MM.1S (cell line): ENCODE measurements around the gene CES4A.
"Not testable (repeated sequence)": the region's sequence is repeated elsewhere in the genome, so short reads cannot be mapped to it uniquely, and the experiment has no call there.

Experiments
- DNase-seq: peaks from one replicate; pipeline ENCODE4 v3.0.0-alpha.2; 2015
- H2AFZ ChIP-seq: fragments of 300-600 bp; sonication (generic); 2 replicates; pipeline ENCODE4 v1.6.0; 2016; ENCODE audit warnings: antibody characterized with exemption, low read length
- H3F3A ChIP-seq: fragments of 300-600 bp; sonication (generic); 2 replicates; pipeline ENCODE4 v1.6.1; 2016; ENCODE audit warnings: mild to moderate bottlenecking, antibody characterized with exemption, low read length, moderate library complexity, mixed read lengths; ENCODE audit not compliant: insufficient read depth
- H3K27ac ChIP-seq: fragments of 300-600 bp; sonication (generic); 2 replicates; pipeline ENCODE4 v1.5.1; 2016; ENCODE audit warnings: mild to moderate bottlenecking, low read length
- H3K27me3 ChIP-seq: fragments of 300-600 bp; sonication (generic); replicated peaks from 2 replicates; pipeline ENCODE4 v1.6.0; 2016; ENCODE audit warnings: low read length; ENCODE audit not compliant: insufficient read depth
- H3K36me3 ChIP-seq: fragments of 300-600 bp; sonication (generic); replicated peaks from 2 replicates; pipeline ENCODE4 v1.6.1; 2016; ENCODE audit warnings: mild to moderate bottlenecking, low read length, mixed read lengths; ENCODE audit not compliant: insufficient read depth
- H3K4me1 ChIP-seq: fragments of 300-600 bp; sonication (generic); 2 replicates; pipeline ENCODE4 v1.6.1; 2016; ENCODE audit warnings: low read length, mixed read lengths
- H3K4me2 ChIP-seq: fragments of 300-600 bp; sonication (generic); 2 replicates; pipeline ENCODE4 v1.6.0; 2016; ENCODE audit warnings: low read depth, low read length
- H3K4me3 ChIP-seq: fragments of 300-600 bp; sonication (generic); 2 replicates; pipeline ENCODE4 v1.5.1; 2016; ENCODE audit warnings: low read length, mixed read lengths
- H3K79me2 ChIP-seq: fragments of 300-600 bp; sonication (generic); 2 replicates; pipeline ENCODE4 v1.6.1; 2016; ENCODE audit warnings: mixed run types, low read length, mixed read lengths
- H3K9ac ChIP-seq: fragments of 300-600 bp; sonication (generic); 2 replicates; pipeline ENCODE4 v1.6.1; 2016; ENCODE audit warnings: low read length, mixed read lengths
- H3K9me2 ChIP-seq: fragments of 300-600 bp; sonication (generic); replicated peaks from 2 replicates; pipeline ENCODE4 v1.6.1; 2016; ENCODE audit warnings: mild to moderate bottlenecking, low read length, mixed read lengths; ENCODE audit not compliant: insufficient read depth
- H3K9me3 ChIP-seq: fragments of 300-600 bp; sonication (generic); replicated peaks from 2 replicates; pipeline ENCODE4 v1.6.1; 2016; ENCODE audit warnings: mild to moderate bottlenecking, low read length, mixed read lengths; ENCODE audit not compliant: insufficient read depth
- H4K20me1 ChIP-seq: fragments of 300-600 bp; sonication (generic); 2 replicates; pipeline ENCODE4 v1.6.1; 2016; ENCODE audit warnings: mild to moderate bottlenecking, low read length, moderate library complexity, mixed read lengths; ENCODE audit not compliant: insufficient read depth
- EZH2 ChIP-seq: fragments of 300-600 bp; sonication (generic); optimal IDR thresholded peaks from 2 replicates; pipeline ENCODE3; 2017; ENCODE audit warnings: low read depth, mild to moderate bottlenecking, antibody characterized with exemption, low read length, mixed read lengths
- EZH2phosphoT487 ChIP-seq: fragments of 300-600 bp; sonication (generic); IDR thresholded peaks from 2 replicates; pipeline ENCODE4 v1.6.1; 2018; ENCODE audit warnings: antibody characterized with exemption, low read length
- TF ChIP-seq, protein P1 (sequence below): fragments of 300-600 bp; sonication (generic); IDR thresholded peaks from 2 replicates; pipeline ENCODE4 v1.5.1; 2016; ENCODE audit warnings: antibody characterized with exemption, low read length, mixed read lengths

Gene CES4A

DNA sequence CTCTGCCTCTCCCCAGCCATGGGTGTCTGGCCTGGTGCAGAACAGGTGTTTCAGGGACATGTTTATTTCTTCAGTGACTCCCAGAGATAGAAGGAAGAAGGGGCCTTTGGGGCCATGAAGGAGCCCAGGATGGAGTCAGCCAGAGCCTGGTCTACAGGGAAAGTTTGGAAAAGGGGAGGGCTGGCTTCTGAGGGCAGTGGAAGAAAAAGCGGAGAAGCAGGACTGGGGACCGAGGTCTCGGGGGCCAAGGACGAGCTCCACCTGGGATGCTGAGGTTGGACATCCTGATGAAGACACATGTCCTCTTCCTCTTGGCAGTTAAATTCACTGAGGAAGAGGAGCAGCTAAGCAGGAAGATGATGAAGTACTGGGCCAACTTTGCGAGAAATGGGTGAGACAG lies 45.4 kb upstream of the CES4A start:
- Histone ChIP-seq H3K4me2 (no peak overlapping the region), H3K9me3 (no peaks in the 10 kb centered on the region), H4K20me1 (no peaks in the 10 kb centered on the region), H3K9ac (no peak overlapping the region), H3K79me2 (no peaks in the 10 kb centered on the region), H3K4me1 (no peaks in the 10 kb centered on the region), H2AFZ (no peak overlapping the region), H3K36me3 (no peaks in the 10 kb centered on the region), H3K27me3 (no peaks in the 10 kb centered on the region), H3K4me3 (no peak overlapping the region), H3K9me2 (no peaks in the 10 kb centered on the region), H3F3A (no peaks in the 10 kb centered on the region), H3K27ac (no peak overlapping the region)
- no peak for DNase-seq
- TF ChIP-seq, protein P1, sequence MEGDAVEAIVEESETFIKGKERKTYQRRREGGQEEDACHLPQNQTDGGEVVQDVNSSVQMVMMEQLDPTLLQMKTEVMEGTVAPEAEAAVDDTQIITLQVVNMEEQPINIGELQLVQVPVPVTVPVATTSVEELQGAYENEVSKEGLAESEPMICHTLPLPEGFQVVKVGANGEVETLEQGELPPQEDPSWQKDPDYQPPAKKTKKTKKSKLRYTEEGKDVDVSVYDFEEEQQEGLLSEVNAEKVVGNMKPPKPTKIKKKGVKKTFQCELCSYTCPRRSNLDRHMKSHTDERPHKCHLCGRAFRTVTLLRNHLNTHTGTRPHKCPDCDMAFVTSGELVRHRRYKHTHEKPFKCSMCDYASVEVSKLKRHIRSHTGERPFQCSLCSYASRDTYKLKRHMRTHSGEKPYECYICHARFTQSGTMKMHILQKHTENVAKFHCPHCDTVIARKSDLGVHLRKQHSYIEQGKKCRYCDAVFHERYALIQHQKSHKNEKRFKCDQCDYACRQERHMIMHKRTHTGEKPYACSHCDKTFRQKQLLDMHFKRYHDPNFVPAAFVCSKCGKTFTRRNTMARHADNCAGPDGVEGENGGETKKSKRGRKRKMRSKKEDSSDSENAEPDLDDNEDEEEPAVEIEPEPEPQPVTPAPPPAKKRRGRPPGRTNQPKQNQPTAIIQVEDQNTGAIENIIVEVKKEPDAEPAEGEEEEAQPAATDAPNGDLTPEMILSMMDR, result no peak
- TF ChIP-seq EZH2, result no peak
- TF ChIP-seq EZH2phosphoT487, result no peak

DNA sequence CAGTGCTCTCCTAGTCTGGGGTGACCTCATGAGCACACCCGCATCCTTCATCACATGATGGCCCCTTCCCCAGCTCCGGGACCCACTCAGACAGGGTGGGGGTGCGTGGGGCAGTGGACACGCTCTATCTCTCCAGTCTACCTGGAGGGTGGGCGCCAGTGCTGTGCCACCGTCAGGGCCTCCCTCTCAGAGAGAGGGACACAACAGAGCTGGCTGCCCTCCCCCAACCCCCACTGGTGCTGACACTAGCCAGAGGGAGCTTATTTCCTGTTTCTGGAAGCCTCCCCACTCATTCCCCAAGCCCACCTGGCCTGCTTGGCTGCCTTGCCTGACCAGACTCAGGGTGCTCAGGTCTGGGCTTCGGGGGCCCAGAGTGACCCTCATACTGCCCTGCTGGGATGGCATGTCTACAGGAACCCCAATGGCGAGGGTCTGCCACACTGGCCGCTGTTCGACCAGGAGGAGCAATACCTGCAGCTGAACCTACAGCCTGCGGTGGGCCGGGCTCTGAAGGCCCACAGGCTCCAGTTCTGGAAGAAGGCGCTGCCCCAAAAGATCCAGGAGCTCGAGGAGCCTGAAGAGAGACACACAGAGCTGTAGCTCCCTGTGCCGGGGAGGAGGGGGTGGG lies 44.8 kb upstream of the CES4A start:
- no peak overlapping the region for H3K4me2 ChIP-seq
- DNase-seq, result no peak
- H3K9me2 ChIP-seq, result no peaks in the 10 kb centered on the region
- no peak overlapping the region for H3K9ac ChIP-seq
- no peaks in the 10 kb centered on the region; the same call in 1 of the 2 replicates for H3K27me3 ChIP-seq
- no peak overlapping the region for H3K4me3 ChIP-seq
- no peak for TF ChIP-seq EZH2phosphoT487
- TF ChIP-seq EZH2, result no peak
- TF ChIP-seq, protein P1, result no peak
- H3K36me3 ChIP-seq, result no peaks in the 10 kb centered on the region
- H4K20me1 ChIP-seq, result no peaks in the 10 kb centered on the region
- no peak overlapping the region for H2AFZ ChIP-seq
- H3K9me3 ChIP-seq, result no peaks in the 10 kb centered on the region
- no peaks in the 10 kb centered on the region for H3K79me2 ChIP-seq
- no peak overlapping the region for H3K27ac ChIP-seq
- H3F3A ChIP-seq, result no peaks in the 10 kb centered on the region
- H3K4me1 ChIP-seq, result no peaks in the 10 kb centered on the region

GRCh38 chr16:66944054-66944441 lies 44.3 kb upstream of the CES4A start:
- H3K79me2 ChIP-seq, result no peaks in the 10 kb centered on the region
- no peak overlapping the region for H3K27ac ChIP-seq
- H3K9me2 ChIP-seq, result no peaks in the 10 kb centered on the region
- no peaks in the 10 kb centered on the region for H3K4me1 ChIP-seq
- H3K9ac ChIP-seq, result no peak overlapping the region
- no peaks in the 10 kb centered on the region for H3K36me3 ChIP-seq
- DNase-seq, result no peak
- no peaks in the 10 kb centered on the region for H4K20me1 ChIP-seq
- TF ChIP-seq EZH2, result no peak
- TF ChIP-seq, protein P1, result no peak
- TF ChIP-seq EZH2phosphoT487, result no peak
- H2AFZ ChIP-seq, result no peak overlapping the region
- H3K9me3 ChIP-seq, result no peaks in the 10 kb centered on the region
- H3F3A ChIP-seq, result no peaks in the 10 kb centered on the region
- no peak overlapping the region for H3K4me2 ChIP-seq
- no peak overlapping the region for H3K4me3 ChIP-seq
- no peaks in the 10 kb centered on the region; the same call in 1 of the 2 replicates for H3K27me3 ChIP-seq

- DNase-seq, H3K27me3 ChIP-seq, H4K20me1 ChIP-seq: not testable (repeated sequence)
These were observed 43.4 kb upstream of the CES4A start for GRCh38 chr16:66944971-66945370.

More at GRCh38 chr16:66944971-66945370, 43.4 kb upstream of the CES4A start:
- not testable (repeated sequence) for H3K4me3 ChIP-seq, H3K4me2 ChIP-seq, H3K4me1 ChIP-seq, H3F3A ChIP-seq, H3K9me3 ChIP-seq, H3K79me2 ChIP-seq, H3K9me2 ChIP-seq, H3K9ac ChIP-seq, H2AFZ ChIP-seq, H3K27ac ChIP-seq, H3K36me3 ChIP-seq
